GM12878 (cell line): ENCODE data around the gene KRTAP10-9. TPM values are rescaled to one million over a fixed set of nuclear protein-coding genes. Genes with fewer than 3 reads are reported as not detected.

Experiments
- ATAC-seq: fragments of 200-7000 bp; cut with Tn5 transposase; 3 replicates; pipeline ENCODE4 v1.9.1; 2020; ENCODE audit warnings: mild to moderate bottlenecking, moderate library complexity
- BruUV-seq: library from RNA; stranded (reverse); fragments of 400-500 nt; replicated peaks from 2 replicates; lab custom pipeline; 2021; lab: Mats Ljungman, UMichigan
- CTCF ChIA-PET: fragments of 300-600 bp; sonication (Branson Sonifier 250); formaldehyde crosslinking; extraction: SDS; loops from one replicate; lab custom pipeline; 2021; ENCODE audit warnings: inconsistent platforms; lab: Yijun Ruan, JAX
- POLR2A ChIA-PET: fragments of 350-600 bp; formaldehyde crosslinking; extraction: SDS; loops from one replicate; lab custom pipeline; 2021; ENCODE audit warnings: inconsistent platforms; lab: Charles Lee
- RAD21 ChIA-PET: fragments of 300-600 bp; sonication (Branson Sonifier 250); formaldehyde crosslinking; loops from one replicate; lab custom pipeline; 2023; ENCODE audit warnings: antibody characterized with exemption; ENCODE audit not compliant: unreplicated experiment; lab: Charles Lee
- SMC1A ChIA-PET: fragments of 300-600 bp; sonication (Branson Sonifier 250); formaldehyde crosslinking; loops from one replicate; lab custom pipeline; 2023; ENCODE audit not compliant: unreplicated experiment, uncharacterized antibody; lab: Charles Lee
- DNase-seq: peaks from one replicate; pipeline ENCODE4 v3.0.0-alpha.2; 2011; ENCODE audit warnings: low read depth, low spot score
- FAIRE-seq: peaks from 3 replicates; lab custom pipeline; 2011; peaks lifted over from hg19 to GRCh38; lab: Jason Lieb, UNC
- H2AFZ ChIP-seq: 2 replicates; pipeline ENCODE4 v1.6.0; 2011; ENCODE audit warnings: low read depth, low read length, control low read depth; ENCODE audit not compliant: control insufficient read depth
- H3K27ac ChIP-seq: 2 replicates; pipeline ENCODE4 v1.5.1; 2011; ENCODE audit warnings: control low read depth; ENCODE audit not compliant: control insufficient read depth, insufficient read depth
- H3K27me3 ChIP-seq, 2 experiments: replicated peaks in 1 of 2; 2 replicates each; pipeline versions ENCODE4 v1.6.0 to v1.6.1; 2011; ENCODE audit warnings: low read length in 1 of 2; ENCODE audit not compliant: control insufficient read depth in 2 of 2, insufficient read depth in 2 of 2
- H3K36me3 ChIP-seq, 2 experiments: 2 replicates each; pipeline ENCODE4 v1.5.1; 2011; ENCODE audit warnings: low read length in 1 of 2; ENCODE audit not compliant: control insufficient read depth in 2 of 2, insufficient read depth in 2 of 2
- H3K4me1 ChIP-seq: 2 replicates; pipeline ENCODE4 v1.6.1; 2011; ENCODE audit warnings: mild to moderate bottlenecking, low read length, moderate library complexity, mixed read lengths; ENCODE audit not compliant: control insufficient read depth, insufficient read depth
- H3K4me2 ChIP-seq: 2 replicates; pipeline ENCODE4 v1.6.0; 2011; ENCODE audit warnings: control low read depth; ENCODE audit not compliant: control insufficient read depth, insufficient read depth
- H3K4me3 ChIP-seq: fragments of 200-600 bp; sonication (generic); 2 replicates; pipeline ENCODE4 v1.5.1; 2016
- H3K79me2 ChIP-seq: 2 replicates; pipeline ENCODE4 v1.6.0; 2011; ENCODE audit warnings: low read length; ENCODE audit not compliant: control insufficient read depth, insufficient read depth
- H3K9ac ChIP-seq: 2 replicates; pipeline ENCODE4 v1.8.0; 2011; ENCODE audit warnings: low read length, control low read depth, mixed read lengths; ENCODE audit not compliant: control insufficient read depth, insufficient read depth
- H3K9me3 ChIP-seq: replicated peaks from 3 replicates; pipeline ENCODE4 v1.5.1; 2011; ENCODE audit warnings: mild to moderate bottlenecking, low read length; ENCODE audit not compliant: control insufficient read depth, insufficient read depth
- H4K20me1 ChIP-seq: 2 replicates; pipeline ENCODE4 v1.6.0; 2011; ENCODE audit not compliant: control insufficient read depth, insufficient read depth
- IRF5 ChIP-seq: fragments of 450-650 bp; IDR thresholded peaks from 2 replicates; pipeline ENCODE4 v1.6.1; 2017; ENCODE audit warnings: borderline replicate concordance
- SREBF1 ChIP-seq: IDR thresholded peaks from 2 replicates; pipeline ENCODE4 v1.6.1; 2012; ENCODE audit warnings: mild to moderate bottlenecking, low read length
- SREBF2 ChIP-seq: IDR thresholded peaks from 2 replicates; pipeline ENCODE4 v1.6.1; 2012; ENCODE audit warnings: mild to moderate bottlenecking, low read length
- SRF ChIP-seq, 2 experiments: IDR thresholded peaks; 2 replicates each; pipeline ENCODE4 v1.6.1; 2011; ENCODE audit warnings: low read depth in 2 of 2, low read length in 2 of 2, mild to moderate bottlenecking in 1 of 2, moderate library complexity in 1 of 2
- ZNF217 ChIP-seq: fragments of 450-650 bp; IDR thresholded peaks from 2 replicates; pipeline ENCODE4 v1.6.1; 2017; ENCODE audit warnings: antibody characterized with exemption, mild to moderate bottlenecking
- WGBS: methylation state at CpG from one replicate; pipeline ENCODE4 v1.1.6; 2016; ENCODE audit warnings: low lambda C conversion rate; ENCODE audit not compliant: insufficient replicate concordance, insufficient coverage; ENCODE audit errors: missing lambda C conversion rate; 5-methylcytosine and 5-hydroxymethylcytosine counted together
- in situ Hi-C: fragments of 300-500 bp; cut with MboI; formaldehyde crosslinking; loops from 9 replicates; pipeline ENCODE4 v1.14.3; 2018; ENCODE audit warnings: mixed read lengths
- intact Hi-C: fragments of 100-400 bp; cut with micrococcal nuclease; formaldehyde crosslinking; loops from one replicate; pipeline ENCODE4 v1.14.2; 2022; ENCODE audit not compliant: unreplicated experiment
- polyA plus RNA-seq, 11 experiments: library from polyadenylated mRNA; depleted of rRNA in 4 of 11; unstranded in 6 of 11; stranded (reverse) in 5 of 11; fragments of >200 nt; fragmentation: Nextera tagmentation in 4 of 11; fragmentation: Illumina TruSeq in 1 of 11; extraction: Ambion mirVana in 4 of 11; extraction: Trizol in 1 of 11; gene quantifications; 1 replicate in 1 of 11; 2 replicates in 10 of 11; pipeline versions ENCODE4 v1.2.1 to v1.2.3, GENCODE V29; 2011 to 2016; ENCODE audit warnings: inconsistent platforms in 2 of 11, missing spikeins in 2 of 11, low read depth in 1 of 11
- total RNA-seq, 4 experiments: library from RNA; depleted of rRNA in 3 of 4; stranded (reverse); fragments of >200 nt in 3 of 4; fragmentation: Illumina TruSeq in 1 of 4; extraction: Trizol in 1 of 4; gene quantifications; 2 replicates each; pipeline versions ENCODE4 v1.2.1 to v1.2.3, GENCODE V29; 2013 to 2021

The KRTAP10-9 gene
- total and polyA plus RNA-seq, 10 of the 15 experiments (the other 5 are each of a cell fraction or from before 2014, with no cell fraction given) = not detected

- no peak for TF ChIP-seq SRF (IDR thresholded peaks at IDR 0.05; ENCODE audit: low read depth in 2 of 2, low read length in 2 of 2)
Observed at GRCh38 chr21:44615466-44615865, 11.4 kb upstream of the KRTAP10-9 start (continued).

GRCh38 chr21:44615911-44616590, 10.8 kb upstream of the KRTAP10-9 start:
- TF ChIP-seq SREBF1 = no peak
- TF ChIP-seq ZNF217 = no peak
- no peak for TF ChIP-seq IRF5
- no peak for TF ChIP-seq SREBF2
- no peaks in the 10 kb centered on the region for H4K20me1 ChIP-seq
- no peak for DNase-seq
- H3K9me3 ChIP-seq = peaks cover 2% of the 10 kb centered on the region; the same call in 1 of the 3 replicates
- SMC1A ChIA-PET = interaction anchor here (0.8 kb wide), 1 partner anchor 8 kb away, joined by 3 read pairs; no protein-coding TSS in a partner anchor
- 38% methylated on average over 17 of the region's 17 CpGs for WGBS
- no peak overlapping the region for H3K4me3 ChIP-seq
- in situ Hi-C loops = no loop called here
- FAIRE-seq = no peak
- ATAC-seq = no peak
- CTCF ChIA-PET = no interaction called here
- no peak overlapping the region for H2AFZ ChIP-seq
- H3K4me2 ChIP-seq = no peak overlapping the region
- no peaks in the 10 kb centered on the region for H3K27me3 ChIP-seq
- RAD21 ChIA-PET = no interaction called here
- intact Hi-C loops = no loop called here
- no peaks in the 10 kb centered on the region for H3K79me2 ChIP-seq
- H3K9ac ChIP-seq = no peak overlapping the region
- no TSS peak for BruUV-seq
- POLR2A ChIA-PET = no interaction called here
- H3K27ac ChIP-seq = no peak overlapping the region
- no peaks in the 10 kb centered on the region for H3K4me1 ChIP-seq
- no peaks in the 10 kb centered on the region for H3K36me3 ChIP-seq
